SK-N-MC (cell line): Measurements from ENCODE around the gene PAEP.

Source experiments
- DNase-seq: peaks from one replicate; pipeline ENCODE4 v3.0.0-alpha.2; 2011; ENCODE audit warnings: low read depth, low spot score
- H3K27ac ChIP-seq: fragments of 200-600 bp; sonication (generic); 2 replicates; pipeline ENCODE4 v1.5.1; 2016; ENCODE audit warnings: mixed run types
- H3K36me3 ChIP-seq: fragments of 200-600 bp; sonication (generic); 2 replicates; pipeline ENCODE4 v1.6.1; 2017; ENCODE audit warnings: antibody characterized with exemption, low read length, mixed read lengths; ENCODE audit not compliant: insufficient read depth
- H3K4me3 ChIP-seq: fragments of 200-600 bp; sonication (generic); 2 replicates; pipeline ENCODE4 v1.5.1; 2016
- H3K9ac ChIP-seq: fragments of 200-600 bp; sonication (generic); 2 replicates; pipeline ENCODE4 v1.8.0; 2017; ENCODE audit warnings: mixed run types, mixed read lengths; ENCODE audit not compliant: insufficient read length
- H3K9me3 ChIP-seq: fragments of 200-600 bp; sonication (generic); 2 replicates; pipeline ENCODE4 v1.6.1; 2017; ENCODE audit warnings: low read depth, mild to moderate bottlenecking, antibody characterized with exemption, low read length, moderate library complexity, mixed read lengths
- EZH2 ChIP-seq: fragments of 200-600 bp; sonication (generic); IDR thresholded peaks from one replicate; pipeline ENCODE4 v1.6.1; 2017; ENCODE audit warnings: antibody characterized with exemption
- FOXP2 ChIP-seq: optimal IDR thresholded peaks from 2 replicates; pipeline ENCODE3; 2011; ENCODE audit warnings: mild to moderate bottlenecking, moderate library complexity; ENCODE audit not compliant: insufficient read depth; ENCODE audit errors: extremely low read length, control extremely low read depth
- POLR2AphosphoS5 ChIP-seq: IDR thresholded peaks from 2 replicates; pipeline ENCODE4 v1.6.1; 2012; ENCODE audit warnings: mild to moderate bottlenecking, low read depth, low read length, borderline replicate concordance

PAEP gene

GRCh38 chr9:135554718-135555117 is 6.8 kb upstream of the PAEP start:
- H3K9me3 ChIP-seq, result no peaks in the 10 kb centered on the region

GRCh38 chr9:135555203-135555602 is 6.4 kb upstream of the PAEP start:
- no peak overlapping the region for H3K4me3 ChIP-seq
- no peak overlapping the region for H3K9ac ChIP-seq
- no peak for TF ChIP-seq FOXP2
- no peak for TF ChIP-seq POLR2AphosphoS5
- TF ChIP-seq EZH2, result no peak
- no peaks in the 10 kb centered on the region for H3K9me3 ChIP-seq
- DNase-seq, result no peak
- no peak overlapping the region for H3K27ac ChIP-seq
- no peaks in the 10 kb centered on the region for H3K36me3 ChIP-seq

More at GRCh38 chr9:135554718-135555117, 6.8 kb upstream of the PAEP start:
- H3K4me3 ChIP-seq, result no peak overlapping the region
- TF ChIP-seq FOXP2 (no peak), POLR2AphosphoS5 (no peak), EZH2 (no peak)
- DNase-seq, result no peak
- no peaks in the 10 kb centered on the region for H3K36me3 ChIP-seq
- no peak overlapping the region for H3K27ac ChIP-seq
- no peak overlapping the region for H3K9ac ChIP-seq

GRCh38 chr9:135555910-135556309 is 5.6 kb upstream of the PAEP start:
- H3K27ac ChIP-seq, result no peak overlapping the region
- no peaks in the 10 kb centered on the region for H3K9me3 ChIP-seq
- H3K4me3 ChIP-seq, result no peak overlapping the region
- H3K9ac ChIP-seq, result no peak overlapping the region
- no peaks in the 10 kb centered on the region for H3K36me3 ChIP-seq
- TF ChIP-seq FOXP2 (no peak), EZH2 (no peak), POLR2AphosphoS5 (no peak)
- no peak for DNase-seq

GRCh38 chr9:135559606-135560005 is 1.9 kb upstream of the PAEP start:
- H3K36me3 ChIP-seq, result no peaks in the 10 kb centered on the region
- DNase-seq, result no peak
- no peak overlapping the region for H3K27ac ChIP-seq
- no peaks in the 10 kb centered on the region for H3K9me3 ChIP-seq
- no peak overlapping the region for H3K9ac ChIP-seq
- no peak for TF ChIP-seq EZH2
- TF ChIP-seq FOXP2, result no peak
- TF ChIP-seq POLR2AphosphoS5, result no peak
- H3K4me3 ChIP-seq, result no peak overlapping the region

GRCh38 chr9:135562235-135562745 is 734 bp downstream of the PAEP start:
- Histone ChIP-seq H3K9me3 (no peaks in the 10 kb centered on the region), H3K9ac (no peak overlapping the region), H3K27ac (no peak overlapping the region), H3K4me3 (no peak overlapping the region), H3K36me3 (no peaks in the 10 kb centered on the region)
- TF ChIP-seq EZH2 (no peak), FOXP2 (no peak), POLR2AphosphoS5 (no peak)
- DNase-seq, result no peak

- no peak overlapping the region for H3K9ac ChIP-seq
- no peaks in the 10 kb centered on the region for H3K9me3 ChIP-seq
- no peaks in the 10 kb centered on the region for H3K36me3 ChIP-seq
- no peak for TF ChIP-seq FOXP2
- H3K4me3 ChIP-seq, result no peak overlapping the region
- H3K27ac ChIP-seq, result no peak overlapping the region
- no peak for DNase-seq
These were observed 1.5 kb downstream of the PAEP start for GRCh38 chr9:135563039-135563476.

GRCh38 chr9:135563858-135564257 is 2.3 kb downstream of the PAEP start:
- DNase-seq, result no peak
- TF ChIP-seq POLR2AphosphoS5 (no peak), EZH2 (no peak), FOXP2 (no peak)
- Histone ChIP-seq H3K9ac (no peak overlapping the region), H3K4me3 (no peak overlapping the region), H3K27ac (no peak overlapping the region), H3K9me3 (no peaks in the 10 kb centered on the region), H3K36me3 (no peaks in the 10 kb centered on the region)

- Histone ChIP-seq H3K27ac (no peak overlapping the region), H3K36me3 (no peaks in the 10 kb centered on the region), H3K9ac (no peak overlapping the region), H3K4me3 (no peak overlapping the region), H3K9me3 (no peaks in the 10 kb centered on the region)
- DNase-seq, result no peak
- no peak for TF ChIP-seq EZH2
- no peak for TF ChIP-seq FOXP2
These were observed 3.6 kb downstream of the PAEP start for GRCh38 chr9:135565141-135565628.

- no peak overlapping the region for H3K4me3 ChIP-seq
- no peak overlapping the region for H3K27ac ChIP-seq
- H3K36me3 ChIP-seq, result no peaks in the 10 kb centered on the region
- no peak overlapping the region for H3K9ac ChIP-seq
- no peaks in the 10 kb centered on the region for H3K9me3 ChIP-seq
- TF ChIP-seq FOXP2 (no peak), EZH2 (no peak), POLR2AphosphoS5 (no peak)
- no peak for DNase-seq
These were observed 4.1 kb downstream of the PAEP start for GRCh38 chr9:135565636-135566035.
